ENCODE measurements around the gene GDPD5.

The GDPD5 gene

DNA sequence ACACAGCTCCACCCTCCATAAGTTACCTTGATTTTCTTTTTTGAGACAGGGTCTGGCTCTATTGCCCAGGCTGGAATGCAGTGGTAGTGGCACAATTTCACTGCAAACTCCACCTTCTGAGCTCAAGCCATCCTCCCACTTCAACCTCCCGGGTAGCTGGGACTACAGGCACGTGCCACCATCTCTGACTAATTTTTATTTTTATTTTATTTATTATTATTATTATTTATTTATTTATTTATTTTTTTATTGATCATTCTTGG lies 116.9 kb downstream of the GDPD5 start:
- Mint-ChIP-seq H3K27ac (no peak overlapping the region), H3K4me1 (ENCODE audit: low read depth) (peaks cover 18% of the 10 kb centered on the region)

DNA sequence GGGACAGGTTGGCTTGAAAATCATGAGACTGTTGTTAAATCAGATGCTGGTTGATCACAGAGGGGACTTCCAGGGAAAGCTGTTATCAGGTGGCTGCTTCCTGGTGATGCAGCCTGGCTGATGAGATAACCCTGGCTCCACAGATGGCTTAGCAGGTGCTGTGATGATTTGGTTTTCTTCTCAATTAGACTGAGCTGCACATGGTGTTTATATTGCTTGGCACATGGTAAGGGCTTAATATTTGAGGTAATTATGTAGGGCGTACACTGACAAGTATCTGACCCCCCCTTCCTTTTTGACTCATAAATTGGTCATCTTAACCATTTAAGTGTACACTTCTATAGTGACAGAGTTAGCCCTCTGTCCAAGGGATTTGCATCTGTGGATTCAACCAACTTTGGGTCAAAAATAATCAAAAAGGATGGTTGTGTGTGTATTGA lies 119.4 kb downstream of the GDPD5 start:
- Mint-ChIP-seq H3K4me3 (no peak overlapping the region), H3K4me1 (ENCODE audit: low read depth) (peaks cover 42% of the 10 kb centered on the region), H3K36me3 (ENCODE audit: low read depth) (peaks cover 52% of the 10 kb centered on the region), H3K27me3 (ENCODE audit: low read depth) (no peaks in the 10 kb centered on the region), H3K27ac (peak overlapping the region; percentile 9), H3K9me3 (no peaks in the 10 kb centered on the region)

More for the DNA sequence above, 116.9 kb downstream of the GDPD5 start:
- H3K27me3 Mint-ChIP-seq (ENCODE audit: low read depth) = no peaks in the 10 kb centered on the region
- H3K4me3 Mint-ChIP-seq = no peak overlapping the region
- H3K9me3 Mint-ChIP-seq = no peaks in the 10 kb centered on the region
- peaks cover 33% of the 10 kb centered on the region for H3K36me3 Mint-ChIP-seq (ENCODE audit: low read depth)

DNA sequence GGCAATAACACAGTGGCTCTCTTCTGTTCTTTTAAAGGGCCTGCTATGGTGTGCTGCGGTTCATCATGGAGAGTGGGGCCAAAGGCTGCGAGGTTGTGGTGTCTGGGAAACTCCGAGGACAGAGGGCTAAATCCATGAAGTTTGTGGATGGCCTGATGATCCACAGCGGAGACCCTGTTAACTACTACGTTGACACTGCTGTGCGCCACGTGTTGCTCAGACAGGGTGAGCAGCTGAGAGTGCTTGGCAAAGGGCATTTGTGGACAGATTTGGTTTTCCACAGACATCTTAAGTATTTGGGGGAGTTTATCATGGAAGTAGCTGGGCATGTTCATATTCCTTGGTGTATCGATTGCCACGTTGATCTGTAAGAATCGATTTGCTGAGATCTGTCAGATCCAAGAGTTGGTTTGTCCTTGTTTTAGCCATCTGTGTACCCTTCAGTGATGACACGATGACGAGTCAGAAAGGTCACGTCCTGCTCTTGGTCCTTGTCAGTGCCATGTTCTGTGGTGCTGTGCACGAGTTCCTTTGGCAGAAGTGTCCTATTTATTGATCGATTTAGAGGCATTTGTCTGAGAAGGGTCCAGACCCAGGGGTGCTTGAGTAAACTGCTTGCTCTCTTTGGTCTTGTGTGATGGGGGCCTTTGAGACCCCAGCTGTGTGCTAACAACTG lies 121.6 kb downstream of the GDPD5 start:
- Mint-ChIP-seq H3K4me3 (no peak overlapping the region), H3K4me1 (ENCODE audit: low read depth) (peaks cover 52% of the 10 kb centered on the region)

DNA sequence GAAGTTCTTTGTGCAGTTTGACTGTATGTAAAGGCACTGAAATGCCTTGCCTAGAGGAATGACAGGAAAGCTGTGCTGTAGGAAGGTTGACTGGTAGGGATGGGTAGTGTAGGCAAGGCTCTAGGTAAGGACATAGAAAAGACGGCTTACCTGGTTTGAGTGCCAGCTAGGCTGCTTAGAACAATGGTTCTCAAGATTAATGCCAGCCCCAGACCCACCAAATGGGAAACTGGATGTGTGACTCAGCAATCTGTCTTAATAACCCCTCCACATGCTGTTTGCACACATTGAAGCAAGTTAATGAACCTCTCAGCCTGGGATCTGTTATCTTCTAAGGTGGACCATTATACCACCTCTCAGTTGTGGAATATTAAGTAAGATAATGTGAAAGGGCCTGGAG lies 122.7 kb downstream of the GDPD5 start:
- Mint-ChIP-seq H3K27ac (no peak overlapping the region), H3K4me1 (ENCODE audit: low read depth) (peaks cover 54% of the 10 kb centered on the region), H3K9me3 (no peaks in the 10 kb centered on the region), H3K4me3 (peak overlapping the region; percentile 77), H3K27me3 (ENCODE audit: low read depth) (no peaks in the 10 kb centered on the region), H3K36me3 (ENCODE audit: low read depth) (peaks cover 69% of the 10 kb centered on the region)

More for the DNA sequence above, 121.6 kb downstream of the GDPD5 start:
- H3K27ac Mint-ChIP-seq = no peak overlapping the region
- H3K36me3 Mint-ChIP-seq (ENCODE audit: low read depth) = peaks cover 70% of the 10 kb centered on the region
- no peaks in the 10 kb centered on the region for H3K27me3 Mint-ChIP-seq (ENCODE audit: low read depth)
- no peaks in the 10 kb centered on the region for H3K9me3 Mint-ChIP-seq

DNA sequence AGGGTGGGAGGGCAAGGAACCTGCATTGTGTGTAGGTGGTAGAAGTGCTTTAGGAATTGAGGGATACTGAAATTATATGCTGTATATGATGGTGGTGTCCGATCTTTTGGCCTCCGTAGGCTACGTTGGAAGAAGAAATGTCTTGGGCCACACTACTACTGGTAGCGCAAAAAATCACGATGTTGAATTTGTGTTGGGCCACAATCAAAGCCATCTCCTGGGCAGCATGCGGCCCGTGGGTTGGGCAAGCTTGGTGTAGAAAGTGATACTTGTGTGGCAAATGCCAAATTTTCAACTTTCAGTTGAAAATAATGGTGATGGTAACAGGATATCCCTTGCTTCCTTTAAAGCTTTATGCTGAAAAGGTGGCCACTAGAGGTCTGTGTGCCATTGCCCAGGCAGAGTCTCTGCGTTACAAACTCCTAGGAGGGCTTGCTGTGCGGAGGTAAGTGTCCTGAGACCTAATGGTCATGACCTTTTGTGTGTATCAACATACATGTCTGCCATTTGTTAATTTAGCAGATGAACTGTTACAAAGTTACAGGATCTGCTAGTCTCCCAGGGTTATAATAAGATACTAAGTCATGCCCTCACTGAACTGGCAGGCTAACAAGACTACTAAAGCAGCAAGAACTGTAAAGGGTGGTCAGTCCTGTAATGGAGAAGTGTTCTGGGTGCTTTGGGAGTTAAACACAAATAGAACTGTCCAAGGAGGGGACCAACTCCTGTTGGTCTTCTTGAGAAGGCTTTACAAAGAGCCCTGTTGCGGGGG lies 123.6 kb downstream of the GDPD5 start:
- Mint-ChIP-seq H3K27ac (peak overlapping the region; percentile 62), H3K27me3 (ENCODE audit: low read depth) (no peaks in the 10 kb centered on the region), H3K36me3 (ENCODE audit: low read depth) (peaks cover 64% of the 10 kb centered on the region)

DNA sequence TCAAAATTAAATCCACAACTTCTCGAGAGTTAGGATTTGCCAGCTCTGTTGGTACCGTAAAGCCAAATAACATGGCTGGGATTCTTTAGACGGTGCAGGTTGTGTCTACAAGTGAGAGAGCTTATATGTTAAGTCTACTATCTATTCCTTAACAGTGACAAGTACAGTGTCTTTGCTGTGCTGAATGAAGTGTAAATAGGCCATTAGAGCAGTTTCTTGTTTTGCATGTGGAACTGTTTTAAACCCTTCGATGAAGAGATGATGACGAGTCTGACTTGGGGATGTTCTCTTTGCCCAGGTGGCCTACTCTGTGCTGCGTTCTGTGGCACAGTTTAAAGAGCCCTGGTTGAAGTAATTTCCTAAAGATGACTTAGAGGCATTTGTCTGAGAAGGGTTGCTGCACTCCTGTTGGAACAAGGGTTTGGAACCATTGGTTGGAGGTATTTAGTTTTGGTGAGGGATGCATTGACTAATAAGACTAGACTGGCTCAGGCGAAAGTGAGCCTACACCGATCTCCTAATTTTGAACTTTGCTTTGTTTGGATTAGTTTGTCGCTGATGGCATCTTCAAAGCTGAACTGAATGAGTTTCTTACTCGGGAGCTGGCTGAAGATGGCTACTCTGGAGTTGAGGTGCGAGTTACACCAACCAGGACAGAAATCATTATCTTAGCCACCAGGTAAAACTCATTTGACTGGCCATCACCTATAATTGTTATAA lies 125.4 kb downstream of the GDPD5 start:
- H3K4me3 Mint-ChIP-seq = peak overlapping the region; percentile 99
- H3K9me3 Mint-ChIP-seq = no peaks in the 10 kb centered on the region
- H3K36me3 Mint-ChIP-seq (ENCODE audit: low read depth) = peaks cover 54% of the 10 kb centered on the region
- peaks cover 3% of the 10 kb centered on the region for H3K27me3 Mint-ChIP-seq (ENCODE audit: low read depth)
- peaks cover 42% of the 10 kb centered on the region for H3K4me1 Mint-ChIP-seq (ENCODE audit: low read depth)
- H3K27ac Mint-ChIP-seq = peak overlapping the region; percentile 99

More for the DNA sequence above, 123.6 kb downstream of the GDPD5 start:
- no peaks in the 10 kb centered on the region for H3K9me3 Mint-ChIP-seq
- H3K4me1 Mint-ChIP-seq (ENCODE audit: low read depth) = peaks cover 50% of the 10 kb centered on the region
- H3K4me3 Mint-ChIP-seq = peak overlapping the region; percentile 77

DNA sequence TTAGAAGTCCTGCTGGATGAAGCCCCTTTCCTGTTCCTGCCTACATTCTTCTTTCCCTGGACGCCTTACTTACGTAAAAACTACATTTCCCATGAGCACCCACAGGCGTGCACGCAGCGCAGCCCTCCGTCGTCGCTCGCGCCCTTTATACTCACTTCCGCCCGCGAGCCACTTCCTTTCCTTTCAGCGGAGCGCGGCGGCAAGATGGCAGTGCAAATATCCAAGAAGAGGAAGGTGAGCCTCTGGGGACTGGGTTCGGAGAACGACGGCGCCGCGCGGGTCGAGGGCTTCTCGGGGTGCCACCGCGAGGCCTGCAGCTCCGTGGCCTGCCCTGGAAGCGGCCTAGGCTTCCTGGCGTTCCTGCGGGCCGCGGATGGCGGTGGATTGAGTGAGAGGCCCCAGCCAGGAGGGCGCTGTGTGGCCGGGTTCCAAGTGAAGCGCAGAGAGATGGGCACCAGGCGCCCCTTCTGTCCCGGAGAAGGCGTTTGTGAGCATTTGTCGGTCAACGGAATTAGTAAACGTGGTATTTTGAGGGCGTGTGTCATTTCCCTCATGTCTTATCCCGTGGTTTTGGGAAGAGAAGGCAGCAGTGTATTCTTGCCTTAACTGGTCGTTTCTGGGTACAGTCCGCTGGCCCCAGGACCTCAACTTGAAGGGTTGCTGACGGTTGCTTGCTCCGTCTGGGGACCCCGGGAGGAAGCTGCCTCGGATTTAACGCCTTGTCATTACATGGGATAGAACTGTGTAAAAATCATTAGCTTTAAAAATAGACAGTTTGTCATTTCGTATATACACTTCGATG lies 126.2 kb downstream of the GDPD5 start, which contains the start of gene RPS3:
Gene RPS3, plus strand, starts transcription at position 175 of the 802 bp plus-strand sequence. Its CDS starts 30 bp downstream, at position 205.
- peak within 1 kb of the TSS; percentile 99 for H3K27ac Mint-ChIP-seq
- peak within 1 kb of the TSS; percentile 99 for H3K4me3 Mint-ChIP-seq
- no peaks in the 10 kb centered on the region for H3K9me3 Mint-ChIP-seq
- H3K4me1 Mint-ChIP-seq (ENCODE audit: low read depth) = peaks cover 42% of the 10 kb centered on the region
- H3K36me3 Mint-ChIP-seq (ENCODE audit: low read depth) = peaks cover 51% of the 10 kb centered on the region
- peaks cover 3% of the 10 kb centered on the region for H3K27me3 Mint-ChIP-seq (ENCODE audit: low read depth)

DNA sequence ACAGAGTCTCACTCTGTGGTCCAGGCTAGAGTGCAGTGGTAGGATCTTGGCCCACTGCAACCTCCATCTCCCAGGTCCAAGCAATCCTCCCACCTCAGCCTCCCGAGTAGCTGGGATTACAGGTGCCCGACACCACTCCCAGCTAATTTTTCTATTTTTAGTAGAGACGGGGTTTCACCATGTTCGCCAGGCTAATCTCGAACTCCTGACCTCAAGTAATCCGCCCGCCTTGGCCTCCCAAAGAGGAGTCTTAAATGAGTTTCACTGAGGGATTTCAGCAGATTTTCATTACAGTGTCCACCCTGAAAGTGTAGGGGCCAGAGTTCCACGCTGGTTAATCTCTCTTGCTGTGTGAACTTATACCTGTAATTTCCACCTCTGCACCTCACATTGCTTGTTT lies 126.8 kb downstream of the GDPD5 start:
- H3K27ac Mint-ChIP-seq = no peak overlapping the region
- peak overlapping the region; percentile 99 for H3K4me3 Mint-ChIP-seq
- H3K27me3 Mint-ChIP-seq (ENCODE audit: low read depth) = peaks cover 3% of the 10 kb centered on the region
- H3K4me1 Mint-ChIP-seq (ENCODE audit: low read depth) = peaks cover 38% of the 10 kb centered on the region
- peaks cover 44% of the 10 kb centered on the region for H3K36me3 Mint-ChIP-seq (ENCODE audit: low read depth)
- H3K9me3 Mint-ChIP-seq = no peaks in the 10 kb centered on the region

DNA sequence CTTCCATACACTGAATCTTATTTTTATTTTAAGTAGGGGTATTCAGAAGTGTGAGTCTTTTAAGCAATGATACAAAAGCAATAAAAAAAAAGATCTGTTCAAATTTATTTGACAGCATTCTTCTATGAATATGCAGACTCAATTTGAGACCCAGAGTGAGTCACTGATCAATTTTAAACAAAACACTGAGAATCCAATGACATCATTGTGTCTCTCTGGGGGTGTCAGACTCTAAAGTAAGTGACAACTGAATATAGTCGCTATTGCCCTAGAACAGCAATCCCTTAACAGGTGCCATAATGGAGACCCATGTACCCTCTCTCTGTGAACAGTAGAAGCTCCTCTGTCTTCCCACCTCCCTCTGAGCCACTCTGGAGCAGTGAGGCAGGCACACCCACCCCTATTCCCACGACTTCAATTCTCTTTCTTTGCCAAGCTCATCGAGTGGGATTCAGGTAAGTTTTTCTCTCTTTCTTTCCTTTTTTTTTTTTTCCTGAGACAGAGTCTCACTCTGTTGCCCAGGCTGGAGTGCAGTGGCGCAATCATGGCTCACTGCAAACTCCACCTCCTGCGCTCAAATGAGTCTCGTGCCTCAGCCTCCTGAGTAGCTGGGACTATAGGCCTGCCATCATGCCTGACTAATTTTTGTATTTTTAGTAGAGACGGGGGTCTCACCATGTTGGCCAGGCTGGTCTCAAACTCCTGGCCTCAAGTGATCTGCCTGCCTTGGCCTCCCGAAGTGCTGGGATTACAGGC lies 131.5 kb downstream of the GDPD5 start:
- Mint-ChIP-seq H3K9me3 (no peaks in the 10 kb centered on the region), H3K4me1 (ENCODE audit: low read depth) (peaks cover 5% of the 10 kb centered on the region), H3K36me3 (ENCODE audit: low read depth) (peaks cover under 1% of the 10 kb centered on the region), H3K27ac (no peak overlapping the region), H3K27me3 (ENCODE audit: low read depth) (peaks cover 16% of the 10 kb centered on the region), H3K4me3 (no peak overlapping the region)

DNA sequence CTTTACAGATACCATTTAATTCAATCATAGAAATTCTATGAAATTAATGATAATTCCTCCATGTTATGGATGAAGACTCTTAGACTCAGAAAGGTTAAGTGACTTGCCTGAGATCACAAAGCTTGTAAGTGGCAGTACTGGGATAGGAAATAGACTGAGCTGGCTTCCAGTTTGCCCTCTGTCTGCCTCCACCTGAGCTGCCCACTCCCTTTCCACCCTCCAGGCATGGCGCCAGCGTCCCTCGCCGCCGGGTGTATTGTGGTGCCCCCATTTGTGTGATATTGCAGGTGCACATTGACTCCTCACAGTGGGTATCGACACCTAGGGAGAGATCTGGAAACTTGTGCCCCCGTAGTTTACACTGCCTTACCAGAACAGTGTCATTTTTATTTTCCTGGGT lies 135.8 kb downstream of the GDPD5 start:
- Mint-ChIP-seq H3K4me1 (ENCODE audit: low read depth) (no peaks in the 10 kb centered on the region), H3K36me3 (ENCODE audit: low read depth) (no peaks in the 10 kb centered on the region), H3K27me3 (ENCODE audit: low read depth) (peaks cover 19% of the 10 kb centered on the region), H3K27ac (no peak overlapping the region), H3K9me3 (no peaks in the 10 kb centered on the region), H3K4me3 (no peak overlapping the region)

DNA sequence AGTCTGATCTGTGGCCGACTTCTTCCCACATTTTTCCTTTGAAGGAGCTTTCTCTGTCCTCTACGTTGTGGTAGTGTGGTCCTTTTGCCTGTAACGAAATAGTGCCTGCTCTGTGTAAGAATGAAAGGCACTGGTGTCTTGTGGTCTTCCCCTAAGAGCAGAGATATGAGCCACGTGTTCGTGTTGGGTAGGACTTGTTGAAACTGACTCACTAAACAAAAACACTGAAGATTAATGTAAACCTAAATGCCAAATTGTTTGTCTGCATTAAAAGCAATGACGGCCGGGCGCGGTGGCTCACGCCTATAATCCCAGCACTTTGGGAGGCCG lies 136.5 kb downstream of the GDPD5 start:
- H3K27me3 Mint-ChIP-seq (ENCODE audit: low read depth) = peaks cover 19% of the 10 kb centered on the region
- no peak overlapping the region for H3K27ac Mint-ChIP-seq
- H3K36me3 Mint-ChIP-seq (ENCODE audit: low read depth) = no peaks in the 10 kb centered on the region
- H3K9me3 Mint-ChIP-seq = no peaks in the 10 kb centered on the region
- H3K4me3 Mint-ChIP-seq = no peak overlapping the region
- H3K4me1 Mint-ChIP-seq (ENCODE audit: low read depth) = peaks cover 4% of the 10 kb centered on the region

DNA sequence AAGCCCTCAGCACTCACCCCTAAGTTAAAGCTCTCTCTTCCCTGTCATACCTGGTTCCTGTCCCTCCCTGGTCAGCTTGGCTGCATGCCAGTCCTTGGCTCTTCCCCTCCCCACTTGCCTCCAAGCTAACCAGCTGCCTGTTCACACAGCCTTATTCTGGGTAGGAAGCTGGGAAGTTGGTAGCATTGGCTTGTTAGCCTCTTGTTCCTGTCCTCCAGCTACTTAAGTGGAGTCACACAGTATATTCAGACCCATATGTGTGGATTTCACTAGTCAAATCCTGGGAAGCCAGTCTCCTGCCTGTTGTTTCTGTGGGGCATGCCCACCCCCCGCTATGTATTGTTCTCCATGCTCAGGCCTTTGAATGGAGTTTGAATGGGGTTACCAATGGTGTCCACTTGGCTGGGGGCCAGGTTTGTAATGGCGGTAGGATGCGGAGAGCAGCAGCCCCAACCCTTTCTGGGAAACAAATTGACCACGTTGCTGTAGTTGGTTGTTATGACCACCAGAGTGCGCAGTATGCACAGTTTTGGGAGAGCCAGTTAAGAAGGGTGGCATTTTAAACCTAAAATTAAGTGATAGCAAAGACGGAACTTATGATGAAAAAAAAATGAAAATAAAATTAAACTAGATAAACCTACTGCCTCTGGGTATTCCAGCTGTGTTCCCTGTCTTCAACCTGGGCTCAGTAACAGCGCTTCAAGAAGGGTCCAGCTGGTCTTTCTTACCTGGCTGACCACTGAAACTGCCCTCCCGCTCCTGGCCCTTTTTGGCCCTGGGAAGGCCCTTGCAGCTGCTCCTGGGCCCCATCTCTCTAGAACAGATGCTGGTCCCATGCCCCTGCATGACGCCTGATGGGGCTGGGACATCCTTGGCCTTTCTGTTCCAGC lies 137.1 kb downstream of the GDPD5 start:
- H3K9me3 Mint-ChIP-seq = no peaks in the 10 kb centered on the region
- no peaks in the 10 kb centered on the region for H3K36me3 Mint-ChIP-seq (ENCODE audit: low read depth)
- H3K27me3 Mint-ChIP-seq (ENCODE audit: low read depth) = peaks cover 19% of the 10 kb centered on the region
- H3K4me1 Mint-ChIP-seq (ENCODE audit: low read depth) = peaks cover 7% of the 10 kb centered on the region
- no peak overlapping the region for H3K27ac Mint-ChIP-seq
- no peak overlapping the region for H3K4me3 Mint-ChIP-seq

DNA sequence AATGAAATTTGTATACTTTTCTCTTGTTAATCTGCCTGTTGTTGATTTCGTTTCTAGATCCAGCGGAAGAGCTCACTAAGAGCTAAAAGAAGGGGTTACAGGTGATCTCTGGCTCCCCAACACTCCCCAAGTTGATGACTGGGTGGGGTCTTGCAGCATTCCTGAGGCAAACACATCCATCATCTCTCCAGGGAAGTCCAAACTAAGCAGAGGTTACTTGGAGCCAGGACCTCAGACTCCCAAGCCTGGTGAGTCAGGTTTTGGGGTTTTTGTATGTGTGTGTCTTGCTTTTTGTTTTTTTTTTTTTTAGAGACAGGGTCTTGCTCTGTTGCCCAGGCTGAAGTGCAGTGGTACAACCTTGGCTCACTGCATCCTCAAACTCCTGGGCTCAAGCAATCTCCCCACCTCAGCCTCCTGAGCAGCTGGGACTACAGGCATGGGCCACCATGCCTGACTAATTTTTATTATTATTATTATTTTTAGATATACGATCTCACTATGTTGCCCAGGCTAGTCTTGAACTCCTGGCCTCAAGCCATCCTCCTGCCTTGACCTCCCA lies 137.9 kb downstream of the GDPD5 start:
- H3K9me3 Mint-ChIP-seq = no peaks in the 10 kb centered on the region
- no peak overlapping the region for H3K4me3 Mint-ChIP-seq
- peaks cover 14% of the 10 kb centered on the region for H3K4me1 Mint-ChIP-seq (ENCODE audit: low read depth)
- H3K27ac Mint-ChIP-seq = no peak overlapping the region
- H3K27me3 Mint-ChIP-seq (ENCODE audit: low read depth) = peaks cover 19% of the 10 kb centered on the region
- H3K36me3 Mint-ChIP-seq (ENCODE audit: low read depth) = no peaks in the 10 kb centered on the region

Data from T-helper 1 cell treated with Interleukin-12 subunit alpha and Interleukin-12 subunit beta and Interleukin-4 antibody, amounts not matched to agents 30 μg/mL and 1 μg/mL, for 36 hours (primary cell).